Measurements from ENCODE around the gene CNOT6L.

- no peak for TF ChIP-seq CTCF (IDR thresholded peaks at IDR 0.05; ENCODE audit: low read length)
- no peak for TF ChIP-seq EZH2phosphoT487 (IDR thresholded peaks at IDR 0.05; ENCODE audit: low read length)
- TF ChIP-seq EZH2 (optimal IDR thresholded peaks at IDR 0.05; ENCODE audit: low read depth, low read length), result no peak
Observed at GRCh38 chr4:77802402-77802801, 16.8 kb downstream of the CNOT6L start.
